LNCaP clone FGC (cell line): ENCODE data around the gene FMN1.
A peak's percentile ranks its signal among the peaks of the same experiment; 100 is the strongest.

Experiments
- DNase-seq: peaks from one replicate; pipeline ENCODE4 v3.0.0-alpha.2; 2011; ENCODE audit warnings: low read depth
- H3K4me3 ChIP-seq: 2 replicates; pipeline ENCODE4 v1.5.1; 2011; ENCODE audit warnings: mild to moderate bottlenecking, low read depth, low read length, control low read depth
- CTCF ChIP-seq: IDR thresholded peaks from 2 replicates; pipeline ENCODE4 v1.5.1; 2012; ENCODE audit warnings: mild to moderate bottlenecking; ENCODE audit not compliant: control insufficient read depth, insufficient read depth; ENCODE audit errors: extremely low read depth

FMN1 gene

GRCh38 chr15:33008284-33008995 lies 186.1 kb downstream of the FMN1 start:
- no peak overlapping the region for H3K4me3 ChIP-seq
- TF ChIP-seq CTCF = no peak

GRCh38 chr15:33007303-33007855 lies 187.1 kb downstream of the FMN1 start:
- DNase-seq = no peak
- H3K4me3 ChIP-seq = no peak overlapping the region

More at GRCh38 chr15:33008284-33008995, 186.1 kb downstream of the FMN1 start:
- no peak for DNase-seq

GRCh38 chr15:33005582-33005981 lies 188.9 kb downstream of the FMN1 start:
- no peak overlapping the region for H3K4me3 ChIP-seq
- TF ChIP-seq CTCF = no peak
- no peak for DNase-seq

More at GRCh38 chr15:33007303-33007855, 187.1 kb downstream of the FMN1 start:
- peak; percentile 61 for TF ChIP-seq CTCF

- no peak for DNase-seq
- no peak overlapping the region for H3K4me3 ChIP-seq
- TF ChIP-seq CTCF = no peak
Observed at GRCh38 chr15:33001926-33002325, 192.6 kb downstream of the FMN1 start.

- no peak for DNase-seq
- TF ChIP-seq CTCF = no peak
- H3K4me3 ChIP-seq = no peak overlapping the region
Observed at GRCh38 chr15:32998979-32999672, 195.4 kb downstream of the FMN1 start.

- TF ChIP-seq CTCF = no peak
- H3K4me3 ChIP-seq = no peak overlapping the region
- DNase-seq = no peak
Observed at GRCh38 chr15:32998182-32998581, 196.3 kb downstream of the FMN1 start.
